SW 1271 (cell line): Measurements from ENCODE around the gene SNAP91.

Experiments used
- DNase-seq, 2 experiments: peaks; one replicate each; lab custom pipeline; 2025; lab: John Stamatoyannopoulos, UW

The SNAP91 gene

GRCh38 chr6:83536647-83537589 lies 172.0 kb downstream of the SNAP91 start:
- DNase-seq: no peak

- peak in 1 of 2 experiments; percentile 33 for DNase-seq
These were observed 172.8 kb downstream of the SNAP91 start for GRCh38 chr6:83536034-83536646.

GRCh38 chr6:83518816-83519480 lies 190.0 kb downstream of the SNAP91 start:
- DNase-seq: no peak

- no peak for DNase-seq
These were observed 191.4 kb downstream of the SNAP91 start for GRCh38 chr6:83517500-83517899.

- DNase-seq: peak in 1 of 2 experiments; percentile 38
These were observed 193.9 kb downstream of the SNAP91 start for GRCh38 chr6:83514866-83515466.

GRCh38 chr6:83514466-83514865 lies 194.4 kb downstream of the SNAP91 start:
- no peak for DNase-seq

- DNase-seq: no peak
These were observed 196.8 kb downstream of the SNAP91 start, which contains the start of gene PRSS35 for GRCh38 chr6:83511901-83512681. Gene PRSS35, plus strand, starts transcription at chr6:83512534. Its CDS starts 10,908 bp downstream, at chr6:83523442.

- DNase-seq: no peak
These were observed 197.6 kb downstream of the SNAP91 start for GRCh38 chr6:83511266-83511665.

GRCh38 chr6:83510791-83511190 lies 198.1 kb downstream of the SNAP91 start:
- no peak for DNase-seq

GRCh38 chr6:83509441-83509840 lies 199.5 kb downstream of the SNAP91 start:
- no peak for DNase-seq

- DNase-seq: no peak
These were observed 203.5 kb downstream of the SNAP91 start for GRCh38 chr6:83505356-83505755.
